ENCODE data around the gene NDRG3.
A peak's percentile ranks its signal among the peaks of the same experiment; 100 is the strongest.

The NDRG3 gene

GRCh38 chr20:36604952-36605398, 140.9 kb downstream of the NDRG3 start:
- peak; percentile 25 to 26 for DNase-seq
